ENCODE results near the gene SAP130.

SAP130 gene

GRCh38 chr2:128024816-128025215 lies 3.0 kb downstream of the SAP130 start:
- DNase-seq: no peak

GRCh38 chr2:128017561-128017960 lies 10.3 kb downstream of the SAP130 start:
- no peak for DNase-seq

- DNase-seq: no peak
Measured at GRCh38 chr2:128016620-128017019, 11.2 kb downstream of the SAP130 start.

GRCh38 chr2:128012698-128013097 lies 15.2 kb downstream of the SAP130 start:
- DNase-seq: no peak

GRCh38 chr2:128008074-128008672 lies 19.7 kb downstream of the SAP130 start:
- DNase-seq: no peak

- no peak for DNase-seq
Measured at GRCh38 chr2:128004509-128004908, 23.4 kb downstream of the SAP130 start.

- no peak for DNase-seq
Measured at GRCh38 chr2:128003463-128003862, 24.4 kb downstream of the SAP130 start.

GRCh38 chr2:127996160-127996559 lies 31.7 kb downstream of the SAP130 start:
- DNase-seq: no peak

- no peak for DNase-seq
Measured at GRCh38 chr2:127995725-127996124, 32.1 kb downstream of the SAP130 start.

GRCh38 chr2:127993659-127994058 lies 34.2 kb downstream of the SAP130 start:
- DNase-seq: no peak

GRCh38 chr2:127991742-127992141 lies 36.1 kb downstream of the SAP130 start:
- no peak for DNase-seq

- no peak for DNase-seq
Measured at GRCh38 chr2:127986548-127987079, 41.2 kb downstream of the SAP130 start.

GRCh38 chr2:127985735-127986134 lies 42.1 kb downstream of the SAP130 start:
- DNase-seq: no peak

- DNase-seq: no peak
Measured at GRCh38 chr2:127985026-127985734, 42.7 kb downstream of the SAP130 start.

- DNase-seq: no peak
Measured at GRCh38 chr2:127984551-127984950, 43.3 kb downstream of the SAP130 start.

GRCh38 chr2:127969446-127969845 lies 58.4 kb downstream of the SAP130 start:
- DNase-seq: no peak

- no peak for DNase-seq
Measured at GRCh38 chr2:127968610-127969339, 59.1 kb downstream of the SAP130 start.

- no peak for DNase-seq
Measured at GRCh38 chr2:127961729-127962128, 66.1 kb downstream of the SAP130 start.

- DNase-seq: no peak
Measured at GRCh38 chr2:127957240-127957639, 70.6 kb downstream of the SAP130 start.

GRCh38 chr2:127954857-127955256 lies 73.0 kb downstream of the SAP130 start:
- no peak for DNase-seq

- DNase-seq: no peak
Measured at GRCh38 chr2:127953849-127954248, 74.0 kb downstream of the SAP130 start.

GRCh38 chr2:127953128-127953718 lies 74.6 kb downstream of the SAP130 start:
- DNase-seq: peak in 1 of 2 experiments; percentile 60

- DNase-seq: no peak
Measured at GRCh38 chr2:127951026-127951425, 76.8 kb downstream of the SAP130 start.

All from NCI-H446 (cell line).